ENCODE results near the gene CDH23.

Gene CDH23

DNA sequence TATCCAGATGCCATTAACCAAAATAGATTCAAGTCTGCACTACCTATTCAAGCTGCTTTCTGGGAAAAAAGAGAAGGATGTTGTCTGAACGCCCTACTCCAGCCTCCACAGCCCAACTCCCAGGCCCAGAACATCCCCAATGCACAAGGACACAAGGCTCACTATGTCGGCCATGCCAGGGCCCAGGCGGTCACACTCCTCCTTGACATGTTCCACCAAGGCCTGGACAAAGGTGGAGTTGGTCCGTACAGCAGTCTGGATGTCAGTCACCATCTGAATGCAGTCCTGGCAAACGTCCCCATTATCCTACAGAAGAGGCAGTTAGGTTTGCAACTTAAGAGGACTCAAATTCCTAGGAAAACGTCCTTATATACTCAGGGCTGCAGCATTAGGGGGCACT lies 431.1 kb downstream of the CDH23 start:
- TF ChIP-seq GATA1 (IDR thresholded peaks at IDR 0.05; ENCODE audit: low read depth, low read length) (no peak), POLR2A (IDR thresholded peaks at IDR 0.05; ENCODE audit: low read length) (no peak)
- DNase-seq: no peak

DNA sequence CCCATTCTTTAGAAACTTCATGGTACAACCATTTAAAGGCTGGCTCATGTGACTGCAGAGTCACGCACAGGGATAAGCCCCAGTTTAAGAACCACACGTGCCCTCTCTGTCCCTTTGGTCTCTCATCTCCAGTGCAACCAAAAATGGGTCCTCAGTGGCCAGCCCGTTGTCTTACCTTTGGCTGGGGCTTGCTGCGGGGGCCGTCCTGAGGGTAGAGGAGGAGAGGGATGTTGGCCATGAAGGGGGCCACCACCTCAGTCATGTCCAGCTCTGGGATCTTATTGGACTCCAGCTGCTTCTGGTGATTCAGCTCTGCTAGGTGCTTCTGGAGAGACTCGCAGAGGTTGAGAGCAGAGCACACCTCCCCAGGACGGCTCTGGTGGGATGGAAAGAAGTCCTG lies 432.0 kb downstream of the CDH23 start:
- no peak for DNase-seq
- no peak for TF ChIP-seq POLR2A (IDR thresholded peaks at IDR 0.05; ENCODE audit: low read length)
- TF ChIP-seq GATA1 (IDR thresholded peaks at IDR 0.05; ENCODE audit: low read depth, low read length): no peak

DNA sequence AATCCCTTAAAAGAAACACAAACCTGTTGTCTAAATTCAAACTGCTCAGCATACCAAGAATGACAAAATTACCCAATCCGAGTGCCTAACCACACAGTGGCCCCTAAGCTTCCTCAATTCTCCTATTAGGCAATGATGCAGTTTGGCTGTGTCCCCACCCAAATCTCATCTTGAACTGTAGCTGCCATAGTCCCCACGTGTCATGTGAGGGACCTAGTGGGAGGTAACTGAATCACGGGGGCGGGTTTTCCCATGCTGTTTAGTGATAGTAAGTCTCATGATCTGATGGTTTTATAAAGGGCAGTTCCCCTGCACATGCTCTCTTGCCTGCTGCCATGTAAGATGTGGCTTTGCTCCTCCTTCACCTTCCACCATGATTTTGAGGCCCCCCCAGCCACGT lies 432.5 kb downstream of the CDH23 start:
- TF ChIP-seq GATA1 (IDR thresholded peaks at IDR 0.05; ENCODE audit: low read depth, low read length): no peak
- DNase-seq: peak; percentile 50 to 65

DNA sequence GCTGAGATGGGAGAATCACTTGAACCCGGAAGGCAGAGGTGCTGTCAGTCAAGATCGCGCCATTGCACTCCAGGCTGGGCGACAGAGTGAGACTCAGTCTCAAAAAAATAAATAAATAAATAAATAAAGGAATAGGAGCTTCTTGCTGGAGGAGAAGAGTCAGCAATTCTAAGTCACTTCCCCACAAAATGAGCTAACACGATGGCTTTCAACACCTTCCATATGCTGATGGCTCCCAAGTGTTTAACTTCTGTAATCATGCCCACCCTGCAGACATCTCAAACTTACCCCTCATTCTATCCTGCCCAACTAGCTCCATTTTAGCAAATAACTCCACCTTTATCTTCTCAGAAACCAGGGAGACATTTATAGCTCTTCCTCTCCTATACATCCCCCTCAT lies 433.2 kb downstream of the CDH23 start:
- no peak for TF ChIP-seq GATA1 (IDR thresholded peaks at IDR 0.05; ENCODE audit: low read depth, low read length)
- TF ChIP-seq POLR2A (IDR thresholded peaks at IDR 0.05; ENCODE audit: low read length): no peak

DNA sequence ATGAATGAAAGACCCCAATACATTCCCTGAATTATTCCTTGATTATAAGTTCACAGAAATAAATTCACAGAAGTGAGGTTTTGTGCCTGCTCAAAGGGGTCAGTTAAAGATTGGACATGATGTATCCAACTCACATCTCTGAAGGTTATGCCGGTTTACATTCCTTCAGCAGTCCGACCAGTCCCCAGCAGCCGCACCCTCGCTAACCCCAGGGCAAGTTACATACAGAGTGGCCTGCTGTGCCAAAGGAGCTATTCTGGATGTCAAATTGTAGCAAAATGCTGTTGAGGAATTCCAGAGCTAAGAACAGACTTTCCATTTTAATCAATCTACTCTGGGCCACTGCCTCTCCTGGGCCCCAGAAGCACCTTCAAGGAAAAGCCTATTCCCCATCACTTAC lies 434.0 kb downstream of the CDH23 start:
- no peak for DNase-seq
- TF ChIP-seq POLR2A (IDR thresholded peaks at IDR 0.05; ENCODE audit: low read length) (no peak), GATA1 (IDR thresholded peaks at IDR 0.05; ENCODE audit: low read depth, low read length) (no peak)

More for the DNA sequence above, 433.2 kb downstream of the CDH23 start:
- DNase-seq: no peak

DNA sequence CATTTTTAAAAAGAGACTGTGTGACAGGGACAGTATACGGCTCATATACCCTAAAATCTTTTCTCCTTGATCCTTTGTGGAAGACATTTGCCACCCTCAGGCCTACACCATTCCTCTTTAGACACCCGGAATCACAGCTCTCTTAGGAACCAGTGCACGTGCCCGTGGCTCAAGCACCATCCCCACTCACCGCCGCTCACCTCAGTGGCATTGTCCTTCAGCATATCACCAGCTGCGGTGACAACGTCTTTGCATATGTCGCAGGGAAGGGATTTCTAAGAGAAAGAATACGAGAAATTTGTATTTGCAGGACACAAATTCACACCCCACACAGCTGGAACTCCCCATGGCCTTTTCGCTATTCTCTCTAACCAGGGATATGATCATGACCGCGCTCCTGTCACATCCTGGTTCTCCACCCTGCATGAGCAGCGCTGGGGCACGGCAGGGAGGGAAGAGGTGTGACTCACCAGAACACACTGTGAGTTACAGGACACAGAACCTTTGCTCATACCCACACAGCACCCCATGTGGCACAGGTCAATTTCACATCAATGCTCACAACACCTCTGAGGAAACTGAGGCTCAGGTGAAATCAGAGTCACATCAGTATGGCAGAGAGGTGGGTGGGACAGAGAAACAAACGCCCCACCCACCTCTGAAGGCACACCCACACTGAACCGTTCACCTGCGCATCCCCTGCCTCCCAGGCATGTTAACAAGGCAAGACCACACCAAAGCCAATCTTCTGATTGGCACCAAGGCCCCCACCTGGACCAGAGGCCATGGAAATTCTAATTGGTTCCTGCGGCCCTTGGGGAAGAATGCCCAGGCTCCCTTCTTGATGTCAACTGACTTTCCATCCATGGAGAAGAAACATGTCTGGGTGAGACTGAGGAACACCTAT lies 435.2 kb downstream of the CDH23 start:
- DNase-seq: no peak
- no peak for TF ChIP-seq GATA1 (IDR thresholded peaks at IDR 0.05; ENCODE audit: low read depth, low read length)
- TF ChIP-seq POLR2A (IDR thresholded peaks at IDR 0.05; ENCODE audit: low read length): no peak

DNA sequence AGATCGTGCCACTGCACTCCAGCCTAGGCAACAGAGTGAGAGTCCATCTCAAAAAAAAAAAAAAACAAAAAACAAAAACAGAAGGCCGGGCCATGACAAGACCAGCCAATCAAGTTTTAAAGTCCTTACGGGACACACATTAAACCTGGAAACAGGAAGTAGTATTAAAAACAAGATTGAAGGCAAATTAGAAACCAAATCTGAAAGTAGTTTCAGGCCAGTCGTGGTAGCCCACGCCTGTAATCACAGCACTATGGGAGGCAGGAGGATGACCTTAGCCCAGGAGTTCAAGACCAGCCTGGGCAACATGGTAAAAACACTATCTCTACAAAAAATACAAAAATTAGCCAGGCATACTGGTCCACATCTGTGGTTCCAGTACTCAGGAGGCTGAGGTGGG lies 436.2 kb downstream of the CDH23 start:
- no peak for DNase-seq

DNA sequence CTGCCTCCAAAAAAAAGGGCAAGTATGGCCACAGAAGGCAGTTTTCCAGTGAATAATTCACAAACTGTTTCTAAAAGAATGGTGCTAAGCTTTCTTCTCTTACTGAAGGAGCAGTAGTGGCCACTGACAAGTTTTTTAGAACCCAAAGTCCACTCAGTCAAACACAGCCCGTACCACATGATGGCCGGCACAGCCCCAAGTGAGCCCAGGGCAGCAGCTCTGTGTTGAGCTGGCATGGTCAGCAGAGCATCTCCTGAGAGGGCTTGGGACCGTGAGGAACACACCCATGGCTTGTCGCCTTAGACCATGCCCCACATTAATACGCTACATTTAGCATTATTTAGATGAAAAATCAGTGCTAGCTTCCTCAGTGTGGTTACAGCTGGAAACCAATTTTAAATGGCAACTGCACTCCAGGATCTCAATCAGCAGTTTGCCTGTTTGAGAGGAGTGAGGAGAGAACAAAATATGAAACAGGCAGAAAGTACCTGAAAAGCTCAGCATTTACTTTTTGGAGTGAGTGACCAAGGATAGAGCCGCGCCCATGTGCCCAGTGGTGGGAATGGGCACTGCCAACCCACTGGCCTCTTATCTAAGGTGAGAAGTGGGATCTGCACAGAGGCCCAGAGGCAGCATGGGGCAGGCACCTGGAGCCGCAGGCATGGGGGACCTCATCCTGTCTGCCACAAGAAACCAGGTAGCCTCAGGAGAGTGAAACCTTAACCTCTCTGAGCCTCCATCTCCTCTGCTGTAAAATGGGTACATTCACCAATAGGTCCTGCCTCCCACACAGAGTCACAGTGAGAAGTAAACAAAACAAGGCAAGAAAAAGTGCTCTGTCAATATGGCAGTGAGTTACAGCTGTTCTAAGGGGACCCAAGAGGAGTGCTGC lies 437.0 kb downstream of the CDH23 start:
- TF ChIP-seq GATA1 (IDR thresholded peaks at IDR 0.05; ENCODE audit: low read depth, low read length) (no peak), POLR2A (IDR thresholded peaks at IDR 0.05; ENCODE audit: low read length) (no peak)
- DNase-seq: no peak

More for the DNA sequence above, 436.2 kb downstream of the CDH23 start:
- TF ChIP-seq GATA1 (IDR thresholded peaks at IDR 0.05; ENCODE audit: low read depth, low read length): no peak
- no peak for TF ChIP-seq POLR2A (IDR thresholded peaks at IDR 0.05; ENCODE audit: low read length)

DNA sequence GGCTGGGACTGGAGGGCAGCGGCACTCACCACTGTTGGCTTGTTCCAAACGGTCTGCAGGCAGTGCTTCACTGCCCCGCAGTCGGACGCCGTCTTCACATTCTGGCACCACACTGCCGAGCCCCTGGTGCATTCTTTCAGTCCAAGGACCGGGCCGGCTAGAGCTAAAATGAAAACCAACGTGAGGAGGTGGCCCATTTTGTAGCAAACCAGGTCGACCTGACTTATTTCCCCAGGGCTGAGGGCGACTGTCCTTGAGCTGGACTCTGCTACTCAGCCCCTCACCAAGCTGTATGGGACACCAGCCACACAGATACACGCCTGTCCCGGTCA lies 437.6 kb downstream of the CDH23 start:
- no peak for DNase-seq
- TF ChIP-seq POLR2A (IDR thresholded peaks at IDR 0.05; ENCODE audit: low read length) (no peak), GATA1 (IDR thresholded peaks at IDR 0.05; ENCODE audit: low read depth, low read length) (no peak)

DNA sequence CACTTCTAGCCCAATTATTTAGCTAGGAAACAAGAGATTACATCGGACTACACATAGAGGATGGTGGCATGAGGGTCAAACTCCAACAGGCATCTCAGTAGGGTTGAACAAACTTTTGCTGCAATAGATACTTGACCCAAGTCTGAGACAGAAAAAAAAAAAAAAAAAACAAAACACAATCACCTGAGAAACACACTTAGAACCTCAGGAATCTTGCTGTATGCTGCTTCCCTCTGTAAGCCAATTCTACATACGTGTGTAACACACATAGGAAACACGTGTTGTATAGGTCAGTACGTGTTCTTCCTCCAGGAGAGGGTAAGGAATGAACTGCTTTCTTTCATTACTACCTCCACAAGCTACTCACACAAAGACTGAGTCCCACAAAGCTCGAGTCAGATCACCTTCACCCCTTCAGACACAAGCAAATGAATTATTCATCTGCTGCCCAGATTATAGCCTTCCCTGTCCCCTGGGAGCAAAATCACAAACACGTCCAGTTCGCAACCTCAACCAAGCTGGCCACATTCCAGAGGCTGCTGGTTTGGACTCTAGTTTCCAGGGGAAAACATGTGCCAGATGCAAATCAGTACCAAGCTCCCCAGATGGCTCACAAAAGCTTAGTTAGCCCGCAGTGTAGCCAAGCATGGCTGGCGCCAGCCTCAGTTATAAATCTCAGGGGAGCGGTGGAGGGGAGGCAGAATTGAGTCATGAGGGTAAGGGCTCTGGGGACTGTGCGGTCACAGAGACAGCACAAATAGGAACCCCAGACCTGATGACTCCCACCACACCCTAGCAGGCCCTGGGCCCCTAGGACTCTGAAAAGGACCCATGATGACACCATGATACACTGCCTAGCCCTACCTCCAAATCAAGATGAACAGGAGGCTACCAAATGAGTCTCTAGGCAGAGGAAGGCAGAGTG lies 439.2 kb downstream of the CDH23 start:
- no peak for TF ChIP-seq GATA1 (IDR thresholded peaks at IDR 0.05; ENCODE audit: low read depth, low read length)
- TF ChIP-seq POLR2A (IDR thresholded peaks at IDR 0.05; ENCODE audit: low read length): no peak
- peak in 1 of 2 experiments; percentile 27 for DNase-seq

DNA sequence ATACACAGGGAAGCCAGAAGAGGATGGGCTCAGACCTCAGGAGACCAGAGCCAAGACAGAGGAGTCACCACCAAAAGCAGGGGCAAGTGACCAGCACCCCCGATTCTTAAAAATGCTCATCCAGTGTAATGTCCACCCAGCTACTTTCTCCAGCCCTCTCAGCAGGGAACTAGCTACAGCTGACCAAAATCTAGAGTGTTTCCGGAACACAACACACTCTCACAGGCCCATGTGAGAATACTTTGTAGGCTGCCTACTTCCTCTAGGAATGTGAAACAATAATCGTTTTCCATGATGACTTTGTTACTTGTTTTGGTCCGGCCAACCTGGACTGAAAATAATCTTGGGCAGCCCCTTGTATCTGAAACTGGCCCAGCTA lies 439.9 kb downstream of the CDH23 start:
- no peak for DNase-seq
- no peak for TF ChIP-seq GATA1 (IDR thresholded peaks at IDR 0.05; ENCODE audit: low read depth, low read length)
- no peak for TF ChIP-seq POLR2A (IDR thresholded peaks at IDR 0.05; ENCODE audit: low read length)

DNA sequence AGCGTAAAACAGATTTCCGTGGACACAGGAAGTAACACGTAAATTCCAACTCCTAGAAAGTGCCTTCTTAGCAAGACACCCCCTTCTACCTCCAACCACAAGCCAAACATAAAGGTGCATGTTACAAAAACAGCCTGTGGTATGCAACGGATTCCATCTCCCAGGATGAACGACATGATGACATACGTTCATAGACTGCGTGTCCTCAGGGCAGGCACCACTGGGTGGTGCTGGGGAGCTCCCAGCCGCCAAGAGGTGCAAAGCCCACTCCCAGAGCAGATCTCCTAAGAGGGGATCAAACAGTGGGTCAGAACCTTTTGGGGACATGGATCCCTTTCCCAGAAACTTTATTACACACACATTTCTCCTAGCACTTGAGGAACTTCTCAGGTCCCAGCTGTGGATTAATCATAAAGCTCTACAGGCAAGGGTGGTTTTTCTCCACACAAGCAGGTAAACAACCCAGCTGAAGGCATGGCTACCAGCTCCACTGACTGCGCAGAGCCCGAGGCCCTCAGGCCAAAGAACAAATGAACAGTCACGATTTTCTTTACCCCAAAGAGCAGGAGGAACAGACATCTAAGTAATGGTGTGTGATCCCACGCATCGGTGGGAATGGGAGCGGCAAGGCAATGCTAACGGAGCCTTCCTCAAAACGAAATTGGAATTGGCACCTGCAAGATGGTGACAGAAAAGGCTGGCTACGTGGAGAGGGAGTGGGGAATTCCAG lies 440.5 kb downstream of the CDH23 start:
- DNase-seq: peak; percentile 32 to 58
- TF ChIP-seq GATA1 (IDR thresholded peaks at IDR 0.05; ENCODE audit: low read depth, low read length) (no peak), POLR2A (IDR thresholded peaks at IDR 0.05; ENCODE audit: low read length) (no peak)

All from erythroblast (primary cell).